GM10248 (cell line): Measurements from ENCODE around the gene TWF2.

ENCODE experiments used
- CTCF ChIA-PET: fragments of 300-600 bp; sonication (Branson Sonifier 250); formaldehyde crosslinking; extraction: SDS; loops from one replicate; lab custom pipeline; 2021; ENCODE audit warnings: antibody characterized with exemption; lab: Yijun Ruan, JAX
- POLR2A ChIA-PET: fragments of 350-650 bp; sonication (Branson Sonifier 250); formaldehyde crosslinking; extraction: SDS; loops from one replicate; lab custom pipeline; 2020; ENCODE audit warnings: antibody characterized with exemption; lab: Yijun Ruan, JAX
- DNase-seq: peaks from one replicate; pipeline ENCODE4 v3.0.0; 2012; ENCODE audit errors: extremely low spot score
- TF ChIP-seq, protein P1 (sequence below): IDR thresholded peaks from 2 replicates; pipeline ENCODE4 v1.5.1; 2012; ENCODE audit warnings: mild to moderate bottlenecking, low read depth; ENCODE audit errors: extremely low read depth, missing control alignments, control extremely low read depth

Gene TWF2

DNA sequence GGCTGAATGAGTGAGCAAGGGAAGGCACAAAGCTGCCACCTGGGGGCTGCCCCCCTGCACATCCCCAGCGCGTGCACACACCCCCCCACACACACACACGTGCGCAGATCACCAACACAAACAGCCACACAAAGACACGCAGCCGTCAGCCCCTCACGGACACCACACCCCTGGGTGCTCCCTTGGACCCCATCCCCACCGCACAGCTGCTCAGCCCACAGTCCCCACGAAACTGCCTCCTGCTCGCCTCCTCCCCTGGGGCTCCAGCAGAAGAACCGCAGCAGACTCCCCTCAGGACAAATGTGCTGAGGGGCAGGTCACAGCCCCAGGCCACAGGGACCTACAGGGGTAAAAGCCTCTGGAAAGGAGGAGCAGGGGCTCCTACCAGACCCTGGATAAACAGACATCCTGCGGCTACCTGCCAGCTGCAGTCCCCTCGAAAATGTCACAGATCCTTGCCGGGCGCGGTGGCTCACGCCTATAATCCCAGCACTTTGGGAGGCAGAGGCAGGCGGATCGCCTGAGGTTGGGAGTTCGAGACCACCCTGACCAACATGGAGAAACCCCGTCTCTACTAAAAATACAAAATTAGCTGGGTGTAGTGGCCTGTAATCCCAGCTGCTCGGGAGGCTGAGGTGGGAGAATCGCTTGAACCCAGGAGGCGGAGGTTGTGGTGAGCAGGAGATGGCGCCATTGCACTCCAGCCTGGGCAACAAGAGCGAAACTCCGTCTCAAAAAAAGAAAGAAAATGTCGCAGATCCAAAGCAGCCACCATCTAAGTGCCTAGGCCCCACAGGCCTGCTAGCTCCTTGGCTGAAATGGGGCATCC is 6.5 kb downstream of the TWF2 start:
- ChIA-PET POLR2A (no interaction called here), CTCF (interaction anchor here (0.6 to 5.4 kb wide), 19 partner anchors 11 to 214 kb away, joined by 3 to 98 read pairs (median 9); partner anchors contain the start of genes GLYCTK, PPM1M, SEMA3G and WDR82)
- no peak for DNase-seq
- TF ChIP-seq, protein P1, sequence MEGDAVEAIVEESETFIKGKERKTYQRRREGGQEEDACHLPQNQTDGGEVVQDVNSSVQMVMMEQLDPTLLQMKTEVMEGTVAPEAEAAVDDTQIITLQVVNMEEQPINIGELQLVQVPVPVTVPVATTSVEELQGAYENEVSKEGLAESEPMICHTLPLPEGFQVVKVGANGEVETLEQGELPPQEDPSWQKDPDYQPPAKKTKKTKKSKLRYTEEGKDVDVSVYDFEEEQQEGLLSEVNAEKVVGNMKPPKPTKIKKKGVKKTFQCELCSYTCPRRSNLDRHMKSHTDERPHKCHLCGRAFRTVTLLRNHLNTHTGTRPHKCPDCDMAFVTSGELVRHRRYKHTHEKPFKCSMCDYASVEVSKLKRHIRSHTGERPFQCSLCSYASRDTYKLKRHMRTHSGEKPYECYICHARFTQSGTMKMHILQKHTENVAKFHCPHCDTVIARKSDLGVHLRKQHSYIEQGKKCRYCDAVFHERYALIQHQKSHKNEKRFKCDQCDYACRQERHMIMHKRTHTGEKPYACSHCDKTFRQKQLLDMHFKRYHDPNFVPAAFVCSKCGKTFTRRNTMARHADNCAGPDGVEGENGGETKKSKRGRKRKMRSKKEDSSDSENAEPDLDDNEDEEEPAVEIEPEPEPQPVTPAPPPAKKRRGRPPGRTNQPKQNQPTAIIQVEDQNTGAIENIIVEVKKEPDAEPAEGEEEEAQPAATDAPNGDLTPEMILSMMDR, result no peak

DNA sequence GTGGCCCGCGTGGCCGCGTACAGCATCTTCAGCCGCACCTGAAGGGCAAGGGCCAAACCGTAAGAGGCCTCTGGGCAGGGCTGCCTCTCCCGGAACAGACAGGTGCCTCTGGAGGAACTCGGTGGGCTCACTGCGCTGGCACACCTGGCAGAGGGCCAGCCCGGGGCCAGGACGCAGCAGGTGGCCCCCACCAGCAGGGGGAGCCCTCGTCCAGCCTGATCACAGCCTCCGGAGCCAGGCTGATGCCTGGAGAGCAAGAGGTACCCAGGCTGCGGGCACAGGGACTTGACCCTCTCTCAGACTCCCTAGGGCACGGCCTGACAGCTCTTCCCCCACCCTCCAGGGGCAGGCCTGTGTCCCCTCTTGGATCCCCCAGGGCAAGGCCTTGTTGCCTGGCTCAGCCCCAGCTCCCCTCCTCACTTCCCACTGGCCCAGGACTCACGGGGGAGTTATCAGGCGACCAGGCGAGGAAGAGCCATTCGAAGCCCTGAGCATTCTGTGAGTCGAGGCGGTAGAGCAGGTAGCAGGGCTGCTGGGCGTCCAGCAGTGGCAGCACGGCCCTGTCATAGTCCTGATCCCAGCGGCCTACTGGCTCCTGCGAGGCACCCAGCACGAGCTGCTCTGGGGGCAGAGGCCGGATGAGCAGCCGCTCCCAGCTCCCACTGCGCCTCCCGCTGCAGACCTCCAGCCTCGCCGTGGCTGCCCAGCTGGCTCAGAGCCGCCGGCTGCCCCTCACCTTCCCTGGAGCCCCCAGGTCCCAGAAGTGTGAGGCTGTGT is 7.3 kb downstream of the TWF2 start:
- TF ChIP-seq, protein P1, result peak; percentile 96
- CTCF ChIA-PET, result interaction anchor here (0.6 to 5.4 kb wide), 36 partner anchors 12 to 215 kb away, joined by 3 to 98 read pairs (median 5); partner anchors contain the start of genes DNAH1, GLYCTK, PPM1M and SEMA3G
- POLR2A ChIA-PET, result no interaction called here
- DNase-seq, result peak; percentile 81

DNA sequence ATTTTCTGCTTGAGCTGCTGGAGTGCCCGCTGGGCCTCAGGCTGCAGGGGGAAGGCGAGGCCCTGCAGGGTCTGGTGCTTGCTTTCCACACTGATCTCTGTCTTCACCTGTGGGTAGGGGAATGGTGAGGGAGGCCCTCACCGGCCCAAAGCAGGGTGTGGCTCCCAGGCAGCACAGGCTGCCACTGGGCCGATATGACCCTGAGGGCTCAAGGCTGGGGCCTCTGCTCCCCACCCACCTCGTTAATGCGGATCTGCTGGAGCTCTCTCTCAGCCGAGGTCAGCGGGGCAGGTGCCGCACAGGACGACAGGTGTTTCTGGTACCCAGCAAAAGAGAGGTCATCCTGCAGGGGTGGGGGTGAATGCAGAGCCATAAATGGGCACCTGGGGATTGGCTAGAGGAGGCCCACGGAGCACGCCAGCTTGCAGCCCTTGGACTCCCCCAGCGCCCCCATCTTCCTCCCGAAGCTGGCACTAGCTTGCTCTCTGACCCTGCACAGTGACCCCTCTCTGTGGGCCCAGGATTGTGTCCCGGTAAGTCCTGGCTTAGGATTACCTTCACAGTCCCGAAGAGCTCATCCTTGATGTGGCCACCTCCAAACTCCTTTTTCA is 8.0 kb downstream of the TWF2 start:
- ChIA-PET POLR2A (no interaction called here), CTCF (interaction anchor here (0.6 to 5.4 kb wide), 32 partner anchors 12 to 216 kb away, joined by 3 to 98 read pairs (median 6); partner anchors contain the start of genes DNAH1, GLYCTK, PPM1M and SEMA3G)
- no peak for DNase-seq
- TF ChIP-seq, protein P1, result no peak

DNA sequence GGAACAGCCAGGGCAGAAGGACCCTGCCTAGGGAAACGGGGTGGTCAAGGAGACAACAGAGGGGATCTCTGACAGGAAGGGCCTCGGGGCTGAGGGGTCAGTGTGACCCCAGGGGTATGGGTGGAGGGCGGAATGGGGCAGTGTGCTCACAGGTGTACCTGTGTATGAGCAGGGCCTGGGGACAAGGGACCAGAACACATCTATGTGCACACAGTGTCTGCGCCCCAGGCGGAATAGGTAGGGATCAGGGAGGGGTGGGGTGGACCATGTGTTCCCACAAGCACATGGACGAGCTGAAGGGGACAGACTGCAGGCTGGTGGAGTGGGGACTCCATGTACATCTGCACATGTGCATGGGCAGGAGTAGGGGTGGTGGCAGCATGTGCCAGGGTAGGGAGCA is 8.5 kb downstream of the TWF2 start:
- no peak for DNase-seq
- ChIA-PET CTCF (interaction anchor here (0.9 to 5.4 kb wide), 21 partner anchors 11 to 216 kb away, joined by 3 to 98 read pairs (median 8); partner anchors contain the start of genes GLYCTK, PPM1M, SEMA3G and WDR82), POLR2A (no interaction called here)
- TF ChIP-seq, protein P1, result no peak

DNA sequence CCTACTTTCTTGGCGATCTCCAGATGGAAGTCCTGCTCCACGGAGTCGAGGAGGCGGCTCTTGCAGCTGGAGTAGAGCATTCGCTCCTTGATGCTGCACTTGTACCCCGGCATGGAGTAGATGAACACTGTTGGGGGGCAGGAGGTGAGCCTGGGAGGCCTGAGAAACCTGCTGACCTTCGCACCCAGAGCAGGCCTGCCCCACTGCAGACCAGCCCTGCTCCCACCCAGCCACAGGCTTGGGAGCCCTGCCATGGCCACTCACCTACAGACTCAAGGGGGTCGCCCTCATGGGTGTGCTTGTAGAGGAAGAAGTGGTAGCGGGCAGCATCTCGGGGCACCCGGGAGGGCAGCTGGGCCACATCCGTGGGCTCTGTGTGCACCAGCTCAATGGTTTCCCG is 9.3 kb downstream of the TWF2 start:
- TF ChIP-seq, protein P1, result no peak
- ChIA-PET POLR2A (interaction anchor here (0.7 to 0.9 kb wide), 2 partner anchors 9 to 10 kb away, joined by 3 to 6 read pairs; partner anchors contain the start of gene TWF2), CTCF (interaction anchor here (1.3 to 5.4 kb wide), 5 partner anchors 11 to 110 kb away, joined by 3 to 98 read pairs (median 44); partner anchors contain the start of gene WDR82)
- no peak for DNase-seq
